Spleen (tissue), 11 donors: Measurements from ENCODE around the gene GALNTL6. TPM values are rescaled to one million over a fixed set of nuclear protein-coding genes. Genes with fewer than 3 reads are reported as not detected.

ENCODE experiments used
- DNase-seq: peaks from one replicate; pipeline ENCODE4 v3.0.0-alpha.2; 2020
- H3K27ac ChIP-seq, 8 donors: fragments of 200-600 bp; sonication (generic) in 7 of 8; 1 replicate in 4 of 8; 2 replicates in 4 of 8; pipeline versions ENCODE4 v1.5.0 to v1.8.0; 2016 to 2021; ENCODE audit warnings: inconsistent platforms in 4 of 8, mild to moderate bottlenecking in 4 of 8, moderate library complexity in 1 of 8
- H3K27me3 ChIP-seq, 7 donors: fragments of 200-600 bp; sonication (generic) in 6 of 7; replicated peaks in 1 of 7; 1 replicate in 4 of 7; 2 replicates in 3 of 7; pipeline versions ENCODE4 v1.5.0 to v1.8.0; 2016 to 2021; ENCODE audit warnings: inconsistent platforms in 3 of 7, mild to moderate bottlenecking in 1 of 7
- H3K36me3 ChIP-seq, 6 donors: fragments of 200-600 bp; sonication (generic) in 5 of 6; 1 replicate in 4 of 6; 2 replicates in 2 of 6; pipeline versions ENCODE4 v1.5.0 to v1.8.0; 2016 to 2021; ENCODE audit warnings: inconsistent platforms in 2 of 6
- H3K4me1 ChIP-seq, 6 donors: fragments of 200-600 bp; sonication (generic) in 5 of 6; 1 replicate in 3 of 6; 2 replicates in 3 of 6; pipeline versions ENCODE4 v1.5.0 to v1.8.0; 2016 to 2021; ENCODE audit warnings: inconsistent platforms in 3 of 6
- H3K4me3 ChIP-seq, 8 donors: fragments of 200-600 bp; sonication (generic) in 7 of 8; 1 replicate in 4 of 8; 2 replicates in 4 of 8; pipeline versions ENCODE4 v1.5.0 to v1.8.0; 2016 to 2021; ENCODE audit warnings: inconsistent platforms in 4 of 8, mild to moderate bottlenecking in 4 of 8, moderate library complexity in 2 of 8
- H3K9me3 ChIP-seq, 8 donors: fragments of 200-600 bp; sonication (generic) in 7 of 8; 1 replicate in 4 of 8; 2 replicates in 4 of 8; pipeline versions ENCODE4 v1.5.0 to v1.8.0; 2016 to 2021; ENCODE audit warnings: inconsistent platforms in 4 of 8
- POLR2A ChIP-seq, 3 donors: fragments of 450-650 bp; IDR thresholded peaks; one replicate each; pipeline ENCODE4 v1.5.1; 2017; ENCODE audit warnings: antibody characterized with exemption in 3 of 3, mild to moderate bottlenecking in 1 of 3
- POLR2AphosphoS5 ChIP-seq, 3 donors: sonication (generic); formaldehyde crosslinking; IDR thresholded peaks; one replicate each; pipeline ENCODE4 v1.5.1; 2017; ENCODE audit warnings: antibody characterized with exemption in 3 of 3
- WGBS, 5 donors: extraction: QIAGEN DNeasy Blood & Tissue Kit in 3 of 5; methylation state at CpG; one replicate each; pipeline versions ENCODE4 v1.1.5 to v1.1.7; 2013 to 2018; 5-methylcytosine and 5-hydroxymethylcytosine counted together
- intact Hi-C: fragments of 100-400 bp; cut with DNase I; formaldehyde crosslinking; loops from one replicate; pipeline ENCODE4 v1.15.0; 2023; ENCODE audit warnings: low total_unique reads
- polyA plus RNA-seq, 3 donors: library from polyadenylated mRNA; stranded (reverse); fragments of 200-250 nt; gene quantifications; one replicate each; pipeline ENCODE4 v1.2.1, GENCODE V29; 2013
- total RNA-seq, 7 donors: library from RNA; depleted of rRNA in 3 of 7; stranded (reverse); fragments of >200 nt in 3 of 7; fragmentation: NEBNext Ultra II Directional in 4 of 7; extraction: Animal tissue kit (Norgen Biotek cat#: 25700) in 4 of 7; gene quantifications; one replicate each; pipeline versions ENCODE4 v1.1.0 to v1.2.1, GENCODE V29; 2016 to 2021
- TF ChIP-seq, protein P1 (sequence below), 11 experiments: fragments of 200-600 bp in 7 of 11; fragments of 450-650 bp in 4 of 11; sonication (generic) in 4 of 11; IDR thresholded peaks in 8 of 11; conservative IDR thresholded peaks in 3 of 11; 1 replicate in 7 of 11; 2 replicates in 4 of 11; pipeline versions ENCODE4 v1.4.0 to v1.8.0; 2016 to 2021; ENCODE audit warnings: antibody characterized with exemption in 11 of 11, inconsistent platforms in 4 of 11, mild to moderate bottlenecking in 1 of 11
- donor health status: healthy with polysubstance abuse.
- donor health status: DM: no; HTN: no; CAD: no; lungs with moderate emphysema.
- donor health status: DM: no; HTN: no; CAD: no.
- donor health status: Bipolar disorder and iron deficiency.
- donor health status: healthy.
- donor health status: DM: no; HTN: no; CAD: no.
- donor health status: DM: yes; HTN: yes; CAD: no.

Gene GALNTL6
- total and polyA plus RNA-seq, 10 donors: 3.2 to 12.5 (median 7.1) TPM

DNA sequence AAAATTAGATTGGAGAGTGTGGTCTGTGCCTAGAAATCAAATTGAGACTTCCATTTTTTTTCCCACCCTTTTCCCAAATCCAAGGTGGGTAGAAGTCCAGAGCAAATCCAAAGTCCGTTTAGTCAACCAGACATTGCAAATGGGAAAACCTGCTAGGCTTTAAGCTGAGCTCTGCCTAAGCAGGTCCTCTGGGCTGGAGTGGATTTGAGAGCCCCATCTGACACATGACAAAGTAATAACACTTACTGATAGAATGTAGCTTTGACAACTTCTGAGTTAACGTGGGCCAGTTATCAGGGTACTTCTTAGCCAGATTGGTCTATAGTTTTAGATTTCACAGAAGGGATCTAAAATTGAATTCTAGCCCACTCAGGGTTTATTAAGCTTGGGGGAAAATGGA, 242.3 kb downstream of the GALNTL6 start:
- no peak for TF ChIP-seq POLR2AphosphoS5 (IDR thresholded peaks at IDR 0.05)
- H3K4me1 ChIP-seq: no peaks in the 10 kb centered on the region
- 77 to 86% (median 82%) methylated on average over 2 of the region's 2 CpGs for WGBS, 5 donors
- no peaks in the 10 kb centered on the region for H3K36me3 ChIP-seq
- H3K27me3 ChIP-seq: no peaks in the 10 kb centered on the region
- no peak overlapping the region for H3K27ac ChIP-seq
- no peak for DNase-seq
- H3K9me3 ChIP-seq: peaks cover 0 to 5% (median 0%) of the 10 kb centered on the region in 8 donors
- intact Hi-C loops: no loop called here
- H3K4me3 ChIP-seq: no peak overlapping the region

DNA sequence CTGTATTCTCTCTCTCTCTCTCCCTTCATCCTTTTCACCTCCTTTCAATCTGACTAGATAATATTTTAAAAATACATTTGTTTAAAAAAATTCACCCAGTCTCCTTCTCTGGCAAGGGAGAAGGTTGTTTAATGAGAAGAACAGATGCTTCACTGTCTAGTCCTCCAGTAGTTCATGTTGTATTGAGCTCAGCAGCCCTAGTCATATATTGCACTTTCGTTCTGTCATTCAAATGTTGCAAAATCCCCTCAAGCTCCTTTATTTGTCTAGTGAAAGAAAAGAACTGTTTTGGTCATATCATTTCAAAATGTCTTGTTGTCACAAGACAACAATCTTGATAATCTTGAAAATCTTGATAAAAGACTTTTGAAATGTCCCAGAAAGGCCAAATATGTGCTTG, 248.0 kb downstream of the GALNTL6 start:
- Histone ChIP-seq H3K36me3 (no peaks in the 10 kb centered on the region), H3K4me3 (no peak overlapping the region), H3K4me1 (no peaks in the 10 kb centered on the region), H3K9me3 (no peaks in the 10 kb centered on the region), H3K27me3 (no peaks in the 10 kb centered on the region), H3K27ac (no peak overlapping the region)
- TF ChIP-seq, protein P1, sequence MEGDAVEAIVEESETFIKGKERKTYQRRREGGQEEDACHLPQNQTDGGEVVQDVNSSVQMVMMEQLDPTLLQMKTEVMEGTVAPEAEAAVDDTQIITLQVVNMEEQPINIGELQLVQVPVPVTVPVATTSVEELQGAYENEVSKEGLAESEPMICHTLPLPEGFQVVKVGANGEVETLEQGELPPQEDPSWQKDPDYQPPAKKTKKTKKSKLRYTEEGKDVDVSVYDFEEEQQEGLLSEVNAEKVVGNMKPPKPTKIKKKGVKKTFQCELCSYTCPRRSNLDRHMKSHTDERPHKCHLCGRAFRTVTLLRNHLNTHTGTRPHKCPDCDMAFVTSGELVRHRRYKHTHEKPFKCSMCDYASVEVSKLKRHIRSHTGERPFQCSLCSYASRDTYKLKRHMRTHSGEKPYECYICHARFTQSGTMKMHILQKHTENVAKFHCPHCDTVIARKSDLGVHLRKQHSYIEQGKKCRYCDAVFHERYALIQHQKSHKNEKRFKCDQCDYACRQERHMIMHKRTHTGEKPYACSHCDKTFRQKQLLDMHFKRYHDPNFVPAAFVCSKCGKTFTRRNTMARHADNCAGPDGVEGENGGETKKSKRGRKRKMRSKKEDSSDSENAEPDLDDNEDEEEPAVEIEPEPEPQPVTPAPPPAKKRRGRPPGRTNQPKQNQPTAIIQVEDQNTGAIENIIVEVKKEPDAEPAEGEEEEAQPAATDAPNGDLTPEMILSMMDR (IDR thresholded peaks at IDR 0.05 in 8 of 11, conservative IDR thresholded peaks at IDR 0.05 in 3 of 11): no peak
- TF ChIP-seq POLR2A (IDR thresholded peaks at IDR 0.05): no peak
- no peak for TF ChIP-seq POLR2AphosphoS5 (IDR thresholded peaks at IDR 0.05)
- 58 to 78% (median 62%) methylated on average over 1 of the region's 1 CpG for WGBS, 5 donors
- DNase-seq: no peak
- intact Hi-C loops: no loop called here

DNA sequence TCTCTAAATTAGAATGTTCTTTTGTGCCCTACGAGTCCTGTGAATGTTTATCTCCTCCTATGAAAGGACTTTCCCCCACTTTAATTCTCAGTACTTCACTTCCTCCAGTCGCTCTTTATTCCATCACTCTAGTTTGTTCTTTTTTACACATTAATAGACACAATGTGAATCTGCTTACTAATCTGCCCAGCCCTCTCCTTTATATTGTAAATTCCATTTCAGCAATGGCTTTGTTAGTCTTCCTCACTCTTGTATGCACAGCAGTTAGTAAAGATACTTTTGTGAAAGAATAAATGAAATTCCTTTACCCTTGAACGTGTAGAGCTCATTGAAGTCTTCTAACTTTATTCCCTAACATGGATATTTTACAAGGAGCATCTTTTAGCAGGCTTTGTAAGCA, 255.3 kb downstream of the GALNTL6 start:
- WGBS, 5 donors: 63 to 86% (median 69%) methylated on average over 3 of the region's 3 CpGs; no CpG with 5 or more reads in 1 of the 5 donors
- Histone ChIP-seq H3K9me3 (no peaks in the 10 kb centered on the region), H3K27me3 (no peaks in the 10 kb centered on the region), H3K4me3 (no peak overlapping the region), H3K4me1 (no peaks in the 10 kb centered on the region), H3K36me3 (no peaks in the 10 kb centered on the region), H3K27ac (no peak overlapping the region)
- no peak for DNase-seq
- intact Hi-C loops: no loop called here
- TF ChIP-seq POLR2A (IDR thresholded peaks at IDR 0.05): no peak
- TF ChIP-seq, protein P1 (IDR thresholded peaks at IDR 0.05 in 8 of 11, conservative IDR thresholded peaks at IDR 0.05 in 3 of 11): no peak
- TF ChIP-seq POLR2AphosphoS5 (IDR thresholded peaks at IDR 0.05): no peak

DNA sequence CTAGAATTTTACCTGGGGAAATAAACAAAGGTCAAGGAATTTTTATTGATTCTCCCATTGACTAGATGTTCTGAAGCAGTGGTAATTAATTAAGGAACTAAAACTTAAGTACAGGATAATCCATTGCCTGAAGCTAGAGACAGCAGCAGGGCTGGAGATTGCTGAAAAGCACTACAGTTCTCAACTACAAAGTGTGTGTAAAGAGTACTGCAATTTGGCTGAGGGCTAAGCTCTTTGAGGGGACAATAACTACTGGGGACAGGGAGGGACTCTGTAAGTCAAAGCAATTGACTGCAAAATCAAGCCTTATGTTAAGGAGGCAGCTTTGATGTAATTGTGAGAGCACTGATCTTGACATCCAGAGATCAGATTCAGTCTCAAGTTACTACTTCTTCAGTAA, 260.4 kb downstream of the GALNTL6 start:
- Histone ChIP-seq H3K27ac (no peak overlapping the region), H3K9me3 (peaks cover 0 to 10% (median 0%) of the 10 kb centered on the region in 8 donors), H3K4me1 (no peaks in the 10 kb centered on the region), H3K27me3 (no peaks in the 10 kb centered on the region), H3K36me3 (no peaks in the 10 kb centered on the region), H3K4me3 (no peak overlapping the region)
- intact Hi-C loops: no loop called here
- no peak for DNase-seq
- no peak for TF ChIP-seq POLR2AphosphoS5 (IDR thresholded peaks at IDR 0.05)
- TF ChIP-seq, protein P1 (IDR thresholded peaks at IDR 0.05 in 8 of 11, conservative IDR thresholded peaks at IDR 0.05 in 3 of 11): no peak
- TF ChIP-seq POLR2A (IDR thresholded peaks at IDR 0.05): no peak

DNA sequence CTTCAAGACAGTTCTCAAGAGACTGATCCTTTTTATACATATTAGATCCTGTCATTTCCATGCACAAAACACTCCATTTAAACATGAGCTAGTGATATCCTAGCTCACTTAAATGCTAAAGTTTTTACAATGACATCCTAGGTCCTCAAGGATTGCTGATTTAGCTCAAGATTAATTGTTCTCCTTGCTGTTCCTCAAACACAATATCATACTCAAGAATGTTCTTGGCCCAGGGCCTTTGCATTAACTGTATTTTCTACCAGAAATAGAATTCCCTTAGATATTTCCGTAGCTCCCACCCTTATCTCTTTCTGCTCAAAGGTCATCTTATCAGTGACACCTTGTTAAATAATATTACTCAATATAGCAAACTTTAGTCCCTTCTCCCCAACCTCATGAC, 270.1 kb downstream of the GALNTL6 start:
- Histone ChIP-seq H3K4me1 (no peaks in the 10 kb centered on the region), H3K27me3 (no peaks in the 10 kb centered on the region), H3K27ac (no peak overlapping the region), H3K36me3 (no peaks in the 10 kb centered on the region), H3K9me3 (no peaks in the 10 kb centered on the region), H3K4me3 (no peak overlapping the region)
- 57 to 75% (median 70%) methylated on average over 1 of the region's 1 CpG for WGBS, 5 donors
- no peak for DNase-seq
- TF ChIP-seq POLR2AphosphoS5 (IDR thresholded peaks at IDR 0.05) (no peak), POLR2A (IDR thresholded peaks at IDR 0.05) (no peak)
- TF ChIP-seq, protein P1 (IDR thresholded peaks at IDR 0.05 in 8 of 11, conservative IDR thresholded peaks at IDR 0.05 in 3 of 11): no peak
- intact Hi-C loops: no loop called here
